Effector memory CD8-positive, alpha-beta T cell (primary cell): Measurements from ENCODE around the gene IFRD1.
"Not testable (repeated sequence)": the region's sequence is repeated elsewhere in the genome, so short reads cannot be mapped to it uniquely, and the experiment has no call there.

Experiments used
- ATAC-seq: fragments of 150-1000 bp; cut with Tn5 transposase; replicated peaks from 2 replicates; pipeline ENCODE4 v1.10.0; 2021; ENCODE audit warnings: mild to moderate bottlenecking, moderate library complexity
- DNase-seq, 3 experiments: peaks; one replicate each; pipeline ENCODE4 v3.0.0; 2021
- H3K27ac Mint-ChIP-seq, 2 donors: one replicate each; pipeline ENCODE4 v1.8.0; 2022; ENCODE audit warnings: mild to moderate bottlenecking in 2 of 2, mixed read lengths in 2 of 2, moderate library complexity in 2 of 2
- H3K27me3 Mint-ChIP-seq, 2 donors: one replicate each; pipeline ENCODE4 v1.8.0; 2022; ENCODE audit warnings: mixed read lengths in 2 of 2
- H3K36me3 Mint-ChIP-seq: one replicate; pipeline ENCODE4 v1.8.0; 2022; ENCODE audit warnings: mild to moderate bottlenecking, moderate library complexity, mixed read lengths; ENCODE audit not compliant: insufficient read depth
- H3K4me1 Mint-ChIP-seq, 2 donors: one replicate each; pipeline ENCODE4 v1.8.0; 2022; ENCODE audit warnings: low read depth in 2 of 2, mixed read lengths in 2 of 2
- H3K4me3 Mint-ChIP-seq, 2 donors: one replicate each; pipeline ENCODE4 v1.8.0; 2022; ENCODE audit warnings: mild to moderate bottlenecking in 2 of 2, mixed read lengths in 2 of 2, moderate library complexity in 2 of 2
- H3K9me3 Mint-ChIP-seq, 2 donors: one replicate each; pipeline ENCODE4 v1.8.0; 2022; ENCODE audit warnings: mixed read lengths in 2 of 2

Gene IFRD1

GRCh38 chr7:112450807-112451761 is 824 bp downstream of the IFRD1 start:
- H3K9me3 Mint-ChIP-seq = no peaks in the 10 kb centered on the region
- H3K27ac Mint-ChIP-seq = peak overlapping the region; percentile 98 to 100
- H3K4me3 Mint-ChIP-seq = peak overlapping the region; percentile 96 to 97
- H3K36me3 Mint-ChIP-seq = peaks cover 36% of the 10 kb centered on the region
- peaks cover 20 to 21% of the 10 kb centered on the region in 2 donors for H3K4me1 Mint-ChIP-seq
- peak; percentile 81 to 86 (median 81) for DNase-seq
- no peaks in the 10 kb centered on the region for H3K27me3 Mint-ChIP-seq
- peak; percentile 78 for ATAC-seq

- DNase-seq (no peak), ATAC-seq (no peak)
- peak overlapping the region; percentile 96 to 97 for H3K4me3 Mint-ChIP-seq
- H3K27ac Mint-ChIP-seq = peak overlapping the region; percentile 98 to 100
- H3K9me3 Mint-ChIP-seq = no peaks in the 10 kb centered on the region
- H3K4me1 Mint-ChIP-seq = peaks cover 20 to 21% of the 10 kb centered on the region in 2 donors
- H3K36me3 Mint-ChIP-seq = peaks cover 46% of the 10 kb centered on the region
- no peaks in the 10 kb centered on the region for H3K27me3 Mint-ChIP-seq
Observed at GRCh38 chr7:112452102-112452888, 2.0 kb downstream of the IFRD1 start.

GRCh38 chr7:112453505-112454171 is 3.4 kb downstream of the IFRD1 start:
- ATAC-seq (no peak), DNase-seq (no peak)
- Mint-ChIP-seq H3K9me3 (no peaks in the 10 kb centered on the region), H3K27me3 (no peaks in the 10 kb centered on the region), H3K4me1 (peaks cover 20 to 21% of the 10 kb centered on the region in 2 donors), H3K27ac (no peak overlapping the region), H3K4me3 (no peak overlapping the region), H3K36me3 (peaks cover 53% of the 10 kb centered on the region)

- Mint-ChIP-seq H3K4me1 (peaks cover 20% of the 10 kb centered on the region in 2 donors), H3K27ac (peak overlapping the region; percentile 5 to 12), H3K36me3 (peaks cover 59% of the 10 kb centered on the region)
- not testable (repeated sequence) for H3K9me3 Mint-ChIP-seq, H3K27me3 Mint-ChIP-seq, H3K4me3 Mint-ChIP-seq, DNase-seq, ATAC-seq
Observed at GRCh38 chr7:112454191-112454590, 3.9 kb downstream of the IFRD1 start.

- ATAC-seq (no peak), DNase-seq (no peak)
- Mint-ChIP-seq H3K9me3 (no peaks in the 10 kb centered on the region), H3K27ac (no peak overlapping the region), H3K4me1 (peaks cover 3 to 23% of the 10 kb centered on the region in 2 donors), H3K4me3 (no peak overlapping the region), H3K36me3 (peaks cover 91% of the 10 kb centered on the region), H3K27me3 (no peaks in the 10 kb centered on the region)
Observed at GRCh38 chr7:112459645-112460044, 9.4 kb downstream of the IFRD1 start.

GRCh38 chr7:112462236-112462635 is 12.0 kb downstream of the IFRD1 start:
- DNase-seq = no peak
- no peak overlapping the region for H3K4me3 Mint-ChIP-seq
- peaks cover 3 to 30% of the 10 kb centered on the region in 2 donors for H3K4me1 Mint-ChIP-seq
- H3K36me3 Mint-ChIP-seq = peaks cover 92% of the 10 kb centered on the region
- H3K9me3 Mint-ChIP-seq = no peaks in the 10 kb centered on the region
- peak overlapping the region in 1 of 2 donors; percentile 42 for H3K27ac Mint-ChIP-seq
- peak; percentile 12 for ATAC-seq
- no peaks in the 10 kb centered on the region for H3K27me3 Mint-ChIP-seq

GRCh38 chr7:112467867-112468266 is 17.6 kb downstream of the IFRD1 start:
- Mint-ChIP-seq H3K27me3 (no peaks in the 10 kb centered on the region), H3K27ac (no peak overlapping the region), H3K9me3 (no peaks in the 10 kb centered on the region), H3K4me3 (no peak overlapping the region), H3K4me1 (peaks cover 10 to 36% of the 10 kb centered on the region in 2 donors), H3K36me3 (peaks cover 97% of the 10 kb centered on the region)
- no peak for DNase-seq
- ATAC-seq = no peak

GRCh38 chr7:112470194-112470593 is 19.9 kb downstream of the IFRD1 start:
- no peaks in the 10 kb centered on the region for H3K27me3 Mint-ChIP-seq
- H3K36me3 Mint-ChIP-seq = peaks cover 97% of the 10 kb centered on the region
- H3K9me3 Mint-ChIP-seq = no peaks in the 10 kb centered on the region
- H3K27ac Mint-ChIP-seq = no peak overlapping the region
- peaks cover 8 to 28% of the 10 kb centered on the region in 2 donors for H3K4me1 Mint-ChIP-seq
- no peak overlapping the region for H3K4me3 Mint-ChIP-seq
- DNase-seq = no peak
- no peak for ATAC-seq

- H3K9me3 Mint-ChIP-seq = no peaks in the 10 kb centered on the region
- no peaks in the 10 kb centered on the region for H3K27me3 Mint-ChIP-seq
- H3K27ac Mint-ChIP-seq = peak overlapping the region; percentile 83 to 85
- no peak for DNase-seq
- H3K36me3 Mint-ChIP-seq = peaks cover 79% of the 10 kb centered on the region
- peaks cover 3 to 13% of the 10 kb centered on the region in 2 donors for H3K4me1 Mint-ChIP-seq
- ATAC-seq = peak; percentile 11
- no peak overlapping the region for H3K4me3 Mint-ChIP-seq
Observed at GRCh38 chr7:112476390-112477052, 26.3 kb downstream of the IFRD1 start.

GRCh38 chr7:112481121-112481736 is 31.0 kb downstream of the IFRD1 start:
- DNase-seq (no peak), ATAC-seq (no peak)
- no peaks in the 10 kb centered on the region for H3K9me3 Mint-ChIP-seq
- peaks cover 32% of the 10 kb centered on the region for H3K36me3 Mint-ChIP-seq
- H3K27ac Mint-ChIP-seq = no peak overlapping the region
- no peak overlapping the region for H3K4me3 Mint-ChIP-seq
- no peaks in the 10 kb centered on the region for H3K27me3 Mint-ChIP-seq
- no peaks in the 10 kb centered on the region for H3K4me1 Mint-ChIP-seq

- Mint-ChIP-seq H3K27me3 (no peaks in the 10 kb centered on the region), H3K36me3 (peaks cover 25% of the 10 kb centered on the region), H3K9me3 (no peaks in the 10 kb centered on the region), H3K4me3 (no peak overlapping the region), H3K4me1 (no peaks in the 10 kb centered on the region), H3K27ac (no peak overlapping the region)
- no peak for ATAC-seq
- DNase-seq = no peak
Observed at GRCh38 chr7:112481833-112482670, 31.8 kb downstream of the IFRD1 start.

- H3K4me3 Mint-ChIP-seq = no peak overlapping the region
- H3K4me1 Mint-ChIP-seq = no peaks in the 10 kb centered on the region
- DNase-seq (no peak), ATAC-seq (no peak)
- H3K36me3 Mint-ChIP-seq = peaks cover 2% of the 10 kb centered on the region
- no peaks in the 10 kb centered on the region for H3K27me3 Mint-ChIP-seq
- H3K27ac Mint-ChIP-seq = peak overlapping the region in 1 of 2 donors; percentile 25
- H3K9me3 Mint-ChIP-seq = no peaks in the 10 kb centered on the region
Observed at GRCh38 chr7:112484671-112485167, 34.5 kb downstream of the IFRD1 start.
